ENCODE measurements around the gene CD36. TPM values are rescaled to one million over a fixed set of nuclear protein-coding genes. Genes with fewer than 3 reads are reported as not detected.

The CD36 gene
- total RNA-seq, 1 experiment from 2014 or later: 0.32 TPM

DNA sequence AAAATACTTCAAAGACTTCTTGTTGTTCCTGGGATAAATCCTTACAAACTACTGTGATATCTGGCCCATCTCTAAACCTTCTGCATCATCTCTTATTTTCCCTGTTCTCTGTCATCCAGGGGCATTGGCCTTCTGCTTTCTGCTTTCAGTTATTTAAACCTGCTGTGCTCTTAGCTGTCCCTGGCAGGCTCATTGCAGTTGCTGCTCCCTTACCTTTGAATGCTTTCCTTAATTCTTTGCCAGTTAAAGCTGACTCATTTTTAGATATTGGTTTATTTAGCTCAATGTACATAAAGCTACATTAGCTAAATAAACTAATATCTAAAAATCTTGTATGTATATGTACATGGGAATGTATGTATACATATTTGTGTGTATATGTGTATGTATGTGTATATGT is 40.6 kb upstream of the CD36 start:
- H3K4me1 ChIP-seq (ENCODE audit: control insufficient read depth in 1 of 2, insufficient read depth in 2 of 2, low read length in 2 of 2): no peaks in the 10 kb centered on the region
- H3K9ac ChIP-seq (ENCODE audit: low read length): no peak overlapping the region
- H4K20me1 ChIP-seq (ENCODE audit: insufficient read depth): no peaks in the 10 kb centered on the region
- H3K36me3 ChIP-seq (ENCODE audit: control insufficient read depth in 1 of 2, insufficient read depth in 2 of 2, low read length in 2 of 2): no peaks in the 10 kb centered on the region
- H3K27ac ChIP-seq (ENCODE audit: low read depth, low read length): no peak overlapping the region
- H3K4me2 ChIP-seq (ENCODE audit: low read length): no peak overlapping the region
- POLR2A ChIA-PET: no interaction called here
- H3K79me2 ChIP-seq (ENCODE audit: insufficient read depth, low read length): no peaks in the 10 kb centered on the region
- ATAC-seq (no peak), DNase-seq (ENCODE audit: low read depth, low spot score) (no peak)
- no peak overlapping the region for H2AFZ ChIP-seq (ENCODE audit: low read depth, low read length, poor library complexity, severe bottlenecking)
- CTCF ChIA-PET: no interaction called here
- RAD21 ChIA-PET (ENCODE audit: low non-redundant PET in 1 of 2, low total read pairs in 2 of 2, uncharacterized antibody in 2 of 2, unreplicated experiment in 2 of 2): no interaction called here
- H3K9me3 ChIP-seq (ENCODE audit: control insufficient read depth in 1 of 2, insufficient read depth in 1 of 2, low read depth in 1 of 2, low read length in 2 of 2): no peaks in the 10 kb centered on the region
- H3K9me2 ChIP-seq (ENCODE audit: insufficient read depth): 0 out of 2 replicates have a peak, but pooled peaks cover 3% of the 10 kb centered on the region
- H3K27me3 ChIP-seq (ENCODE audit: insufficient read depth, low read length): no peaks in the 10 kb centered on the region
- no TSS peak for BruUV-seq (replicated peaks)
- H3K4me3 ChIP-seq (replicated peaks in 1 of 2; ENCODE audit: low read depth in 1 of 2, low read length in 2 of 2): no peak overlapping the region
- intact Hi-C loops (cut with micrococcal nuclease): no loop called here
- TF ChIP-seq, protein P1, sequence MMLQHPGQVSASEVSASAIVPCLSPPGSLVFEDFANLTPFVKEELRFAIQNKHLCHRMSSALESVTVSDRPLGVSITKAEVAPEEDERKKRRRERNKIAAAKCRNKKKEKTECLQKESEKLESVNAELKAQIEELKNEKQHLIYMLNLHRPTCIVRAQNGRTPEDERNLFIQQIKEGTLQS (IDR thresholded peaks at IDR 0.05): no peak
- TF ChIP-seq CBX3 (IDR thresholded peaks at IDR 0.05; ENCODE audit: low read depth): no peak
- no peak for TF ChIP-seq JUND (IDR thresholded peaks at IDR 0.05)
- TF ChIP-seq, protein P2, sequence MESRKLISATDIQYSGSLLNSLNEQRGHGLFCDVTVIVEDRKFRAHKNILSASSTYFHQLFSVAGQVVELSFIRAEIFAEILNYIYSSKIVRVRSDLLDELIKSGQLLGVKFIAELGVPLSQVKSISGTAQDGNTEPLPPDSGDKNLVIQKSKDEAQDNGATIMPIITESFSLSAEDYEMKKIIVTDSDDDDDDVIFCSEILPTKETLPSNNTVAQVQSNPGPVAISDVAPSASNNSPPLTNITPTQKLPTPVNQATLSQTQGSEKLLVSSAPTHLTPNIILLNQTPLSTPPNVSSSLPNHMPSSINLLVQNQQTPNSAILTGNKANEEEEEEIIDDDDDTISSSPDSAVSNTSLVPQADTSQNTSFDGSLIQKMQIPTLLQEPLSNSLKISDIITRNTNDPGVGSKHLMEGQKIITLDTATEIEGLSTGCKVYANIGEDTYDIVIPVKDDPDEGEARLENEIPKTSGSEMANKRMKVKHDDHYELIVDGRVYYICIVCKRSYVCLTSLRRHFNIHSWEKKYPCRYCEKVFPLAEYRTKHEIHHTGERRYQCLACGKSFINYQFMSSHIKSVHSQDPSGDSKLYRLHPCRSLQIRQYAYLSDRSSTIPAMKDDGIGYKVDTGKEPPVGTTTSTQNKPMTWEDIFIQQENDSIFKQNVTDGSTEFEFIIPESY (IDR thresholded peaks at IDR 0.05; ENCODE audit: extremely low read depth, insufficient replicate concordance, low read length): no peak
- TF ChIP-seq EZH2 (IDR thresholded peaks at IDR 0.05): no peak
- TF ChIP-seq ELF1 (IDR thresholded peaks at IDR 0.05; ENCODE audit: borderline replicate concordance, low read depth): no peak
- TF ChIP-seq CEBPB (IDR thresholded peaks at IDR 0.05; ENCODE audit: low read depth): no peak
- TF ChIP-seq ZNF274 (IDR thresholded peaks at IDR 0.05; ENCODE audit: low read depth, low read length): no peak
- TF ChIP-seq POLR2AphosphoS5 (IDR thresholded peaks at IDR 0.05; ENCODE audit: low read depth, low read length): no peak
- no peak for TF ChIP-seq SRF (IDR thresholded peaks at IDR 0.05; ENCODE audit: low read depth)
- no peak for TF ChIP-seq TCF7L2 (IDR thresholded peaks at IDR 0.05; ENCODE audit: borderline replicate concordance, extremely low read depth, insufficient read depth, insufficient read length)
